GM23248 (cell line): ENCODE results near the gene TUBD1.

Experiments
- EZH2 ChIP-seq: fragments of 200-600 bp; sonication (generic); IDR thresholded peaks from 2 replicates; pipeline ENCODE4 v1.6.1; 2018; ENCODE audit warnings: antibody characterized with exemption, mild to moderate bottlenecking; ENCODE audit not compliant: insufficient read depth, poor library complexity, severe bottlenecking
- EZH2phosphoT487 ChIP-seq: fragments of 200-600 bp; sonication (generic); IDR thresholded peaks from 2 replicates; pipeline ENCODE4 v1.6.1; 2018; ENCODE audit warnings: antibody characterized with exemption, moderate library complexity, mild to moderate bottlenecking, low read depth; ENCODE audit not compliant: insufficient read depth

DNA sequence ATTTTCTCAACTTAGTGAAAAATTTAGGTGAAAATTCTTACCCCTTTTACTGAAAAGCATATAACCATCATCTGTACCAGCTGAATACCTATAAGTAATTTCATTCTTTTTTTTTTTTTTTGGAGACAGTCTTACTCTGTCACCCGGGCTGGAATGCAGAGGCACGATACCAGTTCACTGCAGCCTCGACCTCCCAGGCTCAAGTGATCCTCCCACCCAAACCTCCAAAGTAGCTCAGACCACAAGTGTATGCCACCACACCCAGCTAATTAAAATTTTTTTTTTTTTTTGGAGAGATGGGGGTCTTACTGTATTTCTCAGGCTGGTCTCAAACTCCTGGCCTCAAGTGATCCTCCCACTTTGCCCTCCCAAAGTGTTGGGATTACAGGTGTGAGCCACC lies 33.8 kb downstream of the TUBD1 start:
- TF ChIP-seq EZH2 (no peak), EZH2phosphoT487 (no peak)
